Panc1 (cell line): Measurements from ENCODE around the gene CKM. TPM values are rescaled to one million over a fixed set of nuclear protein-coding genes. Genes with fewer than 3 reads are reported as not detected.

Source experiments
- ATAC-seq: fragments of 200-7000 bp; cut with Tn5 transposase; 2 replicates; pipeline ENCODE4 v1.9.1; 2020; ENCODE audit warnings: mild to moderate bottlenecking, moderate library complexity
- BruUV-seq: library from RNA; stranded (reverse); fragments of 400-500 nt; replicated peaks from 2 replicates; lab custom pipeline; 2021; lab: Mats Ljungman, UMichigan
- CTCF ChIA-PET: fragments of 300-600 bp; sonication (Branson Sonifier 250); formaldehyde crosslinking; loops from one replicate; lab custom pipeline; 2022; ENCODE audit warnings: antibody characterized with exemption; lab: Charles Lee
- POLR2A ChIA-PET: fragments of 300-600 bp; sonication (Branson Sonifier 250); formaldehyde crosslinking; loops from one replicate; lab custom pipeline; 2022; ENCODE audit warnings: antibody characterized with exemption; lab: Charles Lee
- DNase-seq: peaks from one replicate; pipeline ENCODE4 v3.0.0-alpha.2; 2010; ENCODE audit warnings: low read depth, low spot score
- H3K27ac ChIP-seq: 2 replicates; pipeline ENCODE4 v1.5.1; 2011; ENCODE audit warnings: mild to moderate bottlenecking, low read length, inconsistent platforms
- H3K27me3 ChIP-seq: fragments of 200-500 bp; sonication (Bioruptor generic); 2 replicates; pipeline ENCODE4 v1.6.0; 2014; ENCODE audit warnings: low read length, inconsistent platforms; ENCODE audit not compliant: control insufficient read depth, insufficient read depth
- H3K36me3 ChIP-seq: fragments of 200-500 bp; sonication (Bioruptor generic); 2 replicates; pipeline ENCODE4 v1.5.1; 2014; ENCODE audit warnings: inconsistent platforms, mild to moderate bottlenecking, low read length, moderate library complexity; ENCODE audit not compliant: control insufficient read depth, insufficient read depth
- H3K4me1 ChIP-seq: 2 replicates; pipeline ENCODE4 v1.5.1; 2011; ENCODE audit warnings: inconsistent platforms, mild to moderate bottlenecking, low read length, moderate library complexity; ENCODE audit not compliant: control insufficient read depth, insufficient read depth
- H3K4me3 ChIP-seq, 2 experiments: 2 replicates each; pipeline ENCODE4 v1.5.1; 2011 to 2012; ENCODE audit warnings: low read depth in 2 of 2, low read length in 2 of 2, mild to moderate bottlenecking in 2 of 2, inconsistent platforms in 1 of 2, moderate library complexity in 1 of 2
- H3K9me3 ChIP-seq: fragments of 200-500 bp; sonication (Bioruptor generic); 2 replicates; pipeline ENCODE4 v1.5.1; 2014; ENCODE audit warnings: low read depth, mild to moderate bottlenecking, inconsistent platforms, low read length, moderate library complexity; ENCODE audit not compliant: control insufficient read depth, insufficient read depth
- POLR2AphosphoS5 ChIP-seq: IDR thresholded peaks from 2 replicates; pipeline ENCODE4 v1.6.1; 2012; ENCODE audit warnings: mild to moderate bottlenecking, low read depth, low read length, moderate library complexity
- SIN3A ChIP-seq: IDR thresholded peaks from 2 replicates; pipeline ENCODE4 v1.6.1; 2012; ENCODE audit warnings: low read depth, mild to moderate bottlenecking, low read length, moderate library complexity, borderline replicate concordance; ENCODE audit not compliant: insufficient read depth
- TCF7L2 ChIP-seq: IDR thresholded peaks from 2 replicates; pipeline ENCODE4 v1.6.1; 2011; ENCODE audit warnings: mild to moderate bottlenecking, low read depth, low read length, inconsistent platforms
- in situ Hi-C: cut with HindIII; loops from 2 replicates; pipeline ENCODE4 v1.10.0; 2016; ENCODE audit warnings: low sequenced_read_pairs, low pct_unique_long_range_greater_than_20kb
- intact Hi-C: fragments of 100-400 bp; cut with micrococcal nuclease; formaldehyde crosslinking; loops from one replicate; pipeline ENCODE4 v1.10.0; 2022; ENCODE audit not compliant: unreplicated experiment
- total RNA-seq: library from RNA; stranded (reverse); gene quantifications from one replicate; pipeline ENCODE4 v1.2.1, GENCODE V29; 2021; ENCODE audit not compliant: unreplicated experiment
- TF ChIP-seq, protein P1 (sequence below), 2 experiments: IDR thresholded peaks; 2 replicates each; pipeline ENCODE4 v1.6.1; 2011 to 2012; ENCODE audit warnings: low read depth in 2 of 2, control low read depth in 1 of 2, low read length in 1 of 2, mild to moderate bottlenecking in 1 of 2, moderate library complexity in 1 of 2; ENCODE audit not compliant: insufficient read depth in 1 of 2
- TF ChIP-seq, protein P2 (sequence below): fragments of 450-650 bp; IDR thresholded peaks from 2 replicates; pipeline ENCODE4 v1.5.1; 2017; ENCODE audit warnings: mild to moderate bottlenecking

Gene CKM
- total RNA-seq, 1 experiment from 2014 or later, result not detected

DNA sequence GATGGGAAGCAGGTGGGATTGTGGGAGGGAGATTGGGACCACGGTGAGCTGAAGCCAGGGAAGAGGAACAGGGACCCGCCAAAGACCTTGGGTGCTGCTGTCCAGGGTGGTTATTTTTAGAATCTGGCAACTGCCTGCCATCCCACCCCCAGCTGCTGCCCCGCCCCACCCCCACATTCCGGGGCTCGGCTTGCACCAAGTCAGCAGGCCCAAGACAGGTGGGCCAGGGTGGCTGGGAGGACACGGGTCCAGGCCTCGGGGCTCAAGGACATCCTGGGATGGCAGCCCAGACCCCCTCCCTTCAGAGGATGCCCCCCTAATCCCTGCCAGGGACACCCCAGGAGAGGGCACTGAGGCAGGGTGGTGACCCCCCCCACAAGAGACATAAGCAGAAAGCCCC, 827 bp downstream of the CKM start:
- no peak for ATAC-seq
- DNase-seq, result no peak
- H3K4me3 ChIP-seq, result no peak overlapping the region
- H3K27me3 ChIP-seq, result no peaks in the 10 kb centered on the region
- no TSS peak for BruUV-seq
- peaks cover 10% of the 10 kb centered on the region for H3K4me1 ChIP-seq
- no peaks in the 10 kb centered on the region for H3K36me3 ChIP-seq
- intact Hi-C loops, result loop anchor here (10.0 kb wide), 1 partner anchor 67 kb away; the partner anchor contains the start of gene MARK4
- ChIA-PET POLR2A (interaction anchor here (0.6 kb wide), 1 partner anchor 126 kb away, joined by 3 read pairs; no protein-coding TSS in a partner anchor), CTCF (no interaction called here)
- in situ Hi-C loops, result no loop called here
- TF ChIP-seq TCF7L2, result no peak
- no peak for TF ChIP-seq SIN3A
- TF ChIP-seq, protein P1, sequence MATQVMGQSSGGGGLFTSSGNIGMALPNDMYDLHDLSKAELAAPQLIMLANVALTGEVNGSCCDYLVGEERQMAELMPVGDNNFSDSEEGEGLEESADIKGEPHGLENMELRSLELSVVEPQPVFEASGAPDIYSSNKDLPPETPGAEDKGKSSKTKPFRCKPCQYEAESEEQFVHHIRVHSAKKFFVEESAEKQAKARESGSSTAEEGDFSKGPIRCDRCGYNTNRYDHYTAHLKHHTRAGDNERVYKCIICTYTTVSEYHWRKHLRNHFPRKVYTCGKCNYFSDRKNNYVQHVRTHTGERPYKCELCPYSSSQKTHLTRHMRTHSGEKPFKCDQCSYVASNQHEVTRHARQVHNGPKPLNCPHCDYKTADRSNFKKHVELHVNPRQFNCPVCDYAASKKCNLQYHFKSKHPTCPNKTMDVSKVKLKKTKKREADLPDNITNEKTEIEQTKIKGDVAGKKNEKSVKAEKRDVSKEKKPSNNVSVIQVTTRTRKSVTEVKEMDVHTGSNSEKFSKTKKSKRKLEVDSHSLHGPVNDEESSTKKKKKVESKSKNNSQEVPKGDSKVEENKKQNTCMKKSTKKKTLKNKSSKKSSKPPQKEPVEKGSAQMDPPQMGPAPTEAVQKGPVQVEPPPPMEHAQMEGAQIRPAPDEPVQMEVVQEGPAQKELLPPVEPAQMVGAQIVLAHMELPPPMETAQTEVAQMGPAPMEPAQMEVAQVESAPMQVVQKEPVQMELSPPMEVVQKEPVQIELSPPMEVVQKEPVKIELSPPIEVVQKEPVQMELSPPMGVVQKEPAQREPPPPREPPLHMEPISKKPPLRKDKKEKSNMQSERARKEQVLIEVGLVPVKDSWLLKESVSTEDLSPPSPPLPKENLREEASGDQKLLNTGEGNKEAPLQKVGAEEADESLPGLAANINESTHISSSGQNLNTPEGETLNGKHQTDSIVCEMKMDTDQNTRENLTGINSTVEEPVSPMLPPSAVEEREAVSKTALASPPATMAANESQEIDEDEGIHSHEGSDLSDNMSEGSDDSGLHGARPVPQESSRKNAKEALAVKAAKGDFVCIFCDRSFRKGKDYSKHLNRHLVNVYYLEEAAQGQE (IDR thresholded peaks at IDR 0.05; ENCODE audit: insufficient read depth in 1 of 2, low read depth in 2 of 2, low read length in 1 of 2), result no peak
- no peak for TF ChIP-seq POLR2AphosphoS5
- TF ChIP-seq, protein P2, sequence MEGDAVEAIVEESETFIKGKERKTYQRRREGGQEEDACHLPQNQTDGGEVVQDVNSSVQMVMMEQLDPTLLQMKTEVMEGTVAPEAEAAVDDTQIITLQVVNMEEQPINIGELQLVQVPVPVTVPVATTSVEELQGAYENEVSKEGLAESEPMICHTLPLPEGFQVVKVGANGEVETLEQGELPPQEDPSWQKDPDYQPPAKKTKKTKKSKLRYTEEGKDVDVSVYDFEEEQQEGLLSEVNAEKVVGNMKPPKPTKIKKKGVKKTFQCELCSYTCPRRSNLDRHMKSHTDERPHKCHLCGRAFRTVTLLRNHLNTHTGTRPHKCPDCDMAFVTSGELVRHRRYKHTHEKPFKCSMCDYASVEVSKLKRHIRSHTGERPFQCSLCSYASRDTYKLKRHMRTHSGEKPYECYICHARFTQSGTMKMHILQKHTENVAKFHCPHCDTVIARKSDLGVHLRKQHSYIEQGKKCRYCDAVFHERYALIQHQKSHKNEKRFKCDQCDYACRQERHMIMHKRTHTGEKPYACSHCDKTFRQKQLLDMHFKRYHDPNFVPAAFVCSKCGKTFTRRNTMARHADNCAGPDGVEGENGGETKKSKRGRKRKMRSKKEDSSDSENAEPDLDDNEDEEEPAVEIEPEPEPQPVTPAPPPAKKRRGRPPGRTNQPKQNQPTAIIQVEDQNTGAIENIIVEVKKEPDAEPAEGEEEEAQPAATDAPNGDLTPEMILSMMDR, result no peak
- H3K27ac ChIP-seq, result no peak overlapping the region
- no peaks in the 10 kb centered on the region for H3K9me3 ChIP-seq

DNA sequence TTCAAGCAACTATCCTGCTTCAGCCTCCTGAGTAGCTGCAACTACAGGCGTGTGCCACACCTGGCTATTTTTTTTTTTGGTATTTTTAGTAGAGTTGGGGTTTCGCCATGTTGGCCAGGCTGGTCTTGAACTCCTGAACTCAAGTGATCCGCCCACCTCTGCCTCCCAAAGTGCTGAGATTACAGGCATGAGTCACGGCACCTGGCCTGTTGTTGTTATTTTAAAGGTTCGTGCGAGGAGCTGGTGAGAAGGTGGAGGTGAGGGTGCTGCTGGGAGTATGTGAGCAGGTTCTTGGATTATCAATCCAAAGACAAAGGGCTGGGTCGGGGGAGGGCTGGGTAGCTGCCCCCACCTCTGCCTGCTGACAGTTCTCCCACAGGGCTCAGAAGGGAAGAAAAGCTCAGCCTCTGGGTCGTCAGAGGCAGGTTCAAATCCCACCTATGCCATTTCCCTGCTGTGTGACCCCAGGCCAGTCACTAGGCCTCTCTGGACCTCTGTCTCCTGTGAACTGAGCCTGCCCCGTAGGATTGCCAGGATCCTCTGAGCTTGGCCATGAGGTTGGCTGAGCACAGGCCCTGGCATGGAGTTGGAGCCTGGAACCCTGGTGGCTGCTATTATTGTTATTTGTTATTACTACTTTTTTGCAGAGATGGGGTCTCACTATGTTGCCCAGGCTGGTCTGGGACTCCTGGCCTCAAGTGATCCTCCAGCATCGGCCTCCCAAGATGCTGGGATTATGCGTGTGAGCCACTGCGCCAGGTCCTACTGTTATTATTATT, 1.5 kb downstream of the CKM start:
- no peak for TF ChIP-seq POLR2AphosphoS5
- TF ChIP-seq, protein P2, result no peak
- TF ChIP-seq, protein P1 (IDR thresholded peaks at IDR 0.05; ENCODE audit: insufficient read depth in 1 of 2, low read depth in 2 of 2, low read length in 1 of 2), result no peak
- TF ChIP-seq SIN3A, result no peak
- TF ChIP-seq TCF7L2, result no peak
- intact Hi-C loops, result loop anchor here (10.0 kb wide), 1 partner anchor 66 kb away; the partner anchor contains the start of gene MARK4
- BruUV-seq, result no TSS peak
- no peaks in the 10 kb centered on the region for H3K27me3 ChIP-seq
- peaks cover 7% of the 10 kb centered on the region; the same call in 1 of the 2 replicates for H3K4me1 ChIP-seq
- no peak overlapping the region for H3K4me3 ChIP-seq
- no peak overlapping the region for H3K27ac ChIP-seq
- POLR2A ChIA-PET, result no interaction called here
- ATAC-seq (no peak), DNase-seq (no peak)
- in situ Hi-C loops, result no loop called here
- CTCF ChIA-PET, result interaction anchor here (0.7 kb wide), 1 partner anchor 72 kb away, joined by 3 read pairs; no protein-coding TSS in a partner anchor
- H3K36me3 ChIP-seq, result no peaks in the 10 kb centered on the region
- no peaks in the 10 kb centered on the region for H3K9me3 ChIP-seq
